ENCODE results near the gene ACAA1. TPM values are rescaled to one million over a fixed set of nuclear protein-coding genes. Genes with fewer than 3 reads are reported as not detected.
A peak's percentile ranks its signal among the peaks of the same experiment; 100 is the strongest.

ACAA1 gene
- total RNA-seq, 1 experiment from 2014 or later: 58.9 TPM

DNA sequence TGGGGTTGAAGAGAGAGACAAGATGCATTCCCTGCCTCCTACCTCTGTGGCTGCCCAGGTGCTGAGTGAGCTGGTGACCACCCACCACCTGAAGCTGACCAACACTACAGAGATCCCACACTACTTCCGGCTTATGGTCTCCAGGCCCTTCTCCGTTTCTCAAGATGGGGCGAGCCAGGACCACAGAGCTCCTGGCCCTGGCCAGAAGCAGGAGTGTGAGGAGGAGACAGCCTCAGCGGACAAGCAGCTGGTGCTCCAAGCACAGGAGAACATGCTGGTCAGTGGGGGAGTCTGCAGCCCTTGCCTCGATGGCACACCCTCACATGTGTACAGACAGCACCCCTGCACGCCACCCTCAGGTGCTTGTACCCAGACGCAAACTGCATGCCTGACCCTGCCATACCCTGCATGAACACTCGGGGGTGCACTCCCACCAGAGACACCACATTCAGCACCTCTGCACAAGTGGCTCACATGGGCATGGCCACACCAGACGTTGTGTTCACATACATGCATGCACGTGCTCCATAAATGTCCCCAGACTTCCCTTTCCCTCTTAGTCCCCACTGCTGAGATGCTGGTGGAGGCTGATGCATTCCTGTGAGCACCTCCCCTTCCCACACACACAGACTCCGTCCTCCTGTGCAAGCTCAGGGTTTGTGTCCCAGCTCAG is 19.0 kb downstream of the ACAA1 start:
- Histone ChIP-seq H3K4me2 (no peak overlapping the region), H3K36me3 (ENCODE audit: low read depth) (no peaks in the 10 kb centered on the region), H3K4me3 (no peak overlapping the region), H3K79me2 (ENCODE audit: low read depth) (no peaks in the 10 kb centered on the region), H2AFZ (no peak overlapping the region), H3K9me3 (ENCODE audit: insufficient read depth, low read depth) (no peaks in the 10 kb centered on the region), H3K9me2 (ENCODE audit: insufficient read depth) (no peaks in the 10 kb centered on the region), H3K27ac (no peak overlapping the region), H3K4me1 (replicated peaks; ENCODE audit: insufficient read depth) (no peaks in the 10 kb centered on the region), H3F3A (ENCODE audit: insufficient read depth, low read depth) (no peaks in the 10 kb centered on the region), H4K20me1 (ENCODE audit: insufficient read depth) (no peaks in the 10 kb centered on the region), H3K27me3 (ENCODE audit: insufficient read depth, low read depth) (no peaks in the 10 kb centered on the region)
- no TSS peak for BruUV-seq (replicated peaks)
- ChIA-PET CTCF (interaction anchor here (1.5 kb wide), 1 partner anchor 117 kb away, joined by 7 read pairs; no protein-coding TSS in a partner anchor), POLR2A (ENCODE audit: unreplicated experiment) (interaction anchor here (0.6 kb wide), 1 partner anchor 343 kb away, joined by 4 read pairs; no protein-coding TSS in a partner anchor)
- peak in 1 of 2 experiments; percentile 56 for DNase-seq
- intact Hi-C loops (cut with micrococcal nuclease; ENCODE audit: unreplicated experiment): loop anchor here (1.0 to 5.0 kb wide), 4 partner anchors 113 to 361 kb away; partner anchors contain the start of gene XYLB
- no peak for TF ChIP-seq EZH2 (IDR thresholded peaks at IDR 0.05; ENCODE audit: low read depth)
- TF ChIP-seq, protein P1, sequence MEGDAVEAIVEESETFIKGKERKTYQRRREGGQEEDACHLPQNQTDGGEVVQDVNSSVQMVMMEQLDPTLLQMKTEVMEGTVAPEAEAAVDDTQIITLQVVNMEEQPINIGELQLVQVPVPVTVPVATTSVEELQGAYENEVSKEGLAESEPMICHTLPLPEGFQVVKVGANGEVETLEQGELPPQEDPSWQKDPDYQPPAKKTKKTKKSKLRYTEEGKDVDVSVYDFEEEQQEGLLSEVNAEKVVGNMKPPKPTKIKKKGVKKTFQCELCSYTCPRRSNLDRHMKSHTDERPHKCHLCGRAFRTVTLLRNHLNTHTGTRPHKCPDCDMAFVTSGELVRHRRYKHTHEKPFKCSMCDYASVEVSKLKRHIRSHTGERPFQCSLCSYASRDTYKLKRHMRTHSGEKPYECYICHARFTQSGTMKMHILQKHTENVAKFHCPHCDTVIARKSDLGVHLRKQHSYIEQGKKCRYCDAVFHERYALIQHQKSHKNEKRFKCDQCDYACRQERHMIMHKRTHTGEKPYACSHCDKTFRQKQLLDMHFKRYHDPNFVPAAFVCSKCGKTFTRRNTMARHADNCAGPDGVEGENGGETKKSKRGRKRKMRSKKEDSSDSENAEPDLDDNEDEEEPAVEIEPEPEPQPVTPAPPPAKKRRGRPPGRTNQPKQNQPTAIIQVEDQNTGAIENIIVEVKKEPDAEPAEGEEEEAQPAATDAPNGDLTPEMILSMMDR (conservative IDR thresholded peaks at IDR 0.05): peak; percentile 67

GRCh38 chr3:38117163-38117716 is 19.7 kb downstream of the ACAA1 start:
- ChIA-PET CTCF (interaction anchor here (1.5 kb wide), 1 partner anchor 116 kb away, joined by 7 read pairs; no protein-coding TSS in a partner anchor), POLR2A (ENCODE audit: unreplicated experiment) (interaction anchor here (0.6 kb wide), 1 partner anchor 21 kb away, joined by 4 read pairs; no protein-coding TSS in a partner anchor)
- no peak overlapping the region for H3K4me3 ChIP-seq
- H3K4me1 ChIP-seq (replicated peaks; ENCODE audit: insufficient read depth): no peaks in the 10 kb centered on the region
- BruUV-seq (replicated peaks): no TSS peak
- no peaks in the 10 kb centered on the region for H3F3A ChIP-seq (ENCODE audit: insufficient read depth, low read depth)
- H3K4me2 ChIP-seq: no peak overlapping the region
- H3K27me3 ChIP-seq (ENCODE audit: insufficient read depth, low read depth): no peaks in the 10 kb centered on the region
- H3K27ac ChIP-seq: no peak overlapping the region
- H3K36me3 ChIP-seq (ENCODE audit: low read depth): no peaks in the 10 kb centered on the region
- no peaks in the 10 kb centered on the region for H4K20me1 ChIP-seq (ENCODE audit: insufficient read depth)
- TF ChIP-seq, protein P1 (conservative IDR thresholded peaks at IDR 0.05): no peak
- no peak overlapping the region for H2AFZ ChIP-seq
- intact Hi-C loops (cut with micrococcal nuclease; ENCODE audit: unreplicated experiment): loop anchor here (2.0 to 5.0 kb wide), 3 partner anchors 112 to 260 kb away; partner anchors contain the start of gene XYLB
- H3K79me2 ChIP-seq (ENCODE audit: low read depth): no peaks in the 10 kb centered on the region
- H3K9me3 ChIP-seq (ENCODE audit: insufficient read depth, low read depth): no peaks in the 10 kb centered on the region
- DNase-seq: no peak
- H3K9me2 ChIP-seq (ENCODE audit: insufficient read depth): no peaks in the 10 kb centered on the region

GRCh38 chr3:38116471-38117162 is 20.3 kb downstream of the ACAA1 start:
- BruUV-seq (replicated peaks): no TSS peak
- no peaks in the 10 kb centered on the region for H3K36me3 ChIP-seq (ENCODE audit: low read depth)
- H3K79me2 ChIP-seq (ENCODE audit: low read depth): no peaks in the 10 kb centered on the region
- ChIA-PET CTCF (interaction anchor here (1.5 kb wide), 1 partner anchor 115 kb away, joined by 7 read pairs; no protein-coding TSS in a partner anchor), POLR2A (ENCODE audit: unreplicated experiment) (interaction anchor here (0.6 kb wide), 2 partner anchors 20 to 1061 kb away, joined by 4 to 7 read pairs; no protein-coding TSS in a partner anchor)
- no peak overlapping the region for H3K4me3 ChIP-seq
- no peaks in the 10 kb centered on the region for H3K4me1 ChIP-seq (replicated peaks; ENCODE audit: insufficient read depth)
- no peak overlapping the region for H3K27ac ChIP-seq
- H3K9me3 ChIP-seq (ENCODE audit: insufficient read depth, low read depth): no peaks in the 10 kb centered on the region
- intact Hi-C loops (cut with micrococcal nuclease; ENCODE audit: unreplicated experiment): loop anchor here (2.0 to 5.0 kb wide), 3 partner anchors 112 to 259 kb away; partner anchors contain the start of gene XYLB
- H3K9me2 ChIP-seq (ENCODE audit: insufficient read depth): no peaks in the 10 kb centered on the region
- H3K27me3 ChIP-seq (ENCODE audit: insufficient read depth, low read depth): no peaks in the 10 kb centered on the region
- no peaks in the 10 kb centered on the region for H3F3A ChIP-seq (ENCODE audit: insufficient read depth, low read depth)
- no peak for TF ChIP-seq EZH2 (IDR thresholded peaks at IDR 0.05; ENCODE audit: low read depth)
- TF ChIP-seq, protein P1 (conservative IDR thresholded peaks at IDR 0.05): no peak
- no peak for DNase-seq
- no peaks in the 10 kb centered on the region for H4K20me1 ChIP-seq (ENCODE audit: insufficient read depth)
- no peak overlapping the region for H3K4me2 ChIP-seq
- H2AFZ ChIP-seq: no peak overlapping the region
